SKM-1 treated with dmso at 0.1 percent for 144 hours (cell line): Measurements from ENCODE around the gene PTCHD1.

Source experiments
- DNase-seq: peaks from one replicate; lab custom pipeline; 2025; ENCODE audit not compliant: unreplicated experiment; lab: John Stamatoyannopoulos, UW

PTCHD1 gene

DNA sequence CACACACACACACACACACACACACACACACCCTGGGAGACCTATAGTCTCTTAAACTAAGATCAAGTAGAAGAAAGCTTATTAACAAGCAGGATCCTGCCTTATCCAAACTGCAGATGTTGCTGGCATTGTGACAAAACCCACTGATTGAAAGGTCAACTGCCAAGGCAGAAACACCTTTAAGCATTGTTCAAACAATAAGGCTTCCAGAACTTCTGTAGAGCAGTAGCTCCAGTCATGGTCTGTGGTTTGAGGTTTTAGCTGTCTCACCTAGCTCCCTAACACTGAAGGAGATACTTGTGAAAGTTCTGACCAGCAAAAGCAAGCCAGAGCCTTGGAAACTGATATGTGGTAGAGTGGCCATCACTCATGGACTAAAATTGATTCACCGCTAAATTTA lies 59.8 kb downstream of the PTCHD1 start:
- no peak for DNase-seq

GRCh38 chrX:23396263-23396662 lies 61.6 kb downstream of the PTCHD1 start:
- no peak for DNase-seq

- DNase-seq, result no peak
These were observed 63.9 kb downstream of the PTCHD1 start for GRCh38 chrX:23398570-23398969.

GRCh38 chrX:23403849-23404248 lies 69.2 kb downstream of the PTCHD1 start:
- DNase-seq, result no peak

DNA sequence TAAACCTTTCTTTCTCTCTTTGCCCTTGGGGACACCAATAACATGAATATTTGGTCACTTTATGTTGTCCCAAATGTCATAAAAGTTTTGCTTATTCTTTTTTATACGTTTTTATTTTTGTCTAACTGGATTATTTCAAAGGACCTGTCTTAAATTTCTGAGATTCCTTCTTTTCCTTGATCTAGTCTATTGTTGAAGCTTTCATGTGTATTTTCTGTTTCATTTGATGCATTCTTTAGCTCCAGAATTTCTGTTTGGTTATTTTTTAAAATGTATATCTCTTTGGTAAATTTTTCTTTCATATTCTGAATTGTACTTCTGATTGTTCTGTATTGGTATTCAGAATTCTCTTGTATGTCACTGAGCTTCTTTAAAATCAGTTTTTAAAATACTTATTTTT lies 88.3 kb downstream of the PTCHD1 start:
- no peak for DNase-seq

- no peak for DNase-seq
These were observed 99.8 kb downstream of the PTCHD1 start for GRCh38 chrX:23434356-23434884.

GRCh38 chrX:23435108-23435507 lies 100.5 kb downstream of the PTCHD1 start:
- no peak for DNase-seq

GRCh38 chrX:23435575-23435974 lies 100.9 kb downstream of the PTCHD1 start:
- DNase-seq, result no peak

- no peak for DNase-seq
These were observed 102.2 kb downstream of the PTCHD1 start for GRCh38 chrX:23436875-23437274.

DNA sequence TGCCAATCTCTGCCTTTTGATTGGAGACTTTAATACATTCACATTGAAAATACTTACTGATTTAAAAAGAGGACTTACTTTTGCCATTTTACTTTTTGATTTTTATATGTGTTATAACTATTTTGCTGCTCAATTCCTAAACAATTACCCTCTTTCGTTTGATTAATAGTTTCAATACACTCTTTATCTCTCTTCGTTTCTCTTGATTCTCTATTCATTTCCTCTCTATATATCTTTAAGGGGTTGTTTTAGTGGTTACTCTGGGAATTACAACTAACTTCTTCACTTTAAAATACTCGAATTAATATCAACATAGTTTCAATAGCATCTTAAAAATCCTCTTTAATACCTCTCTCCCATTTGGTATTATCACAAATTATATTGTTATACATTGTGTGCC lies 116.6 kb downstream of the PTCHD1 start:
- no peak for DNase-seq
